ENCODE measurements around the gene TCEAL7.
"Not testable (repeated sequence)": the region's sequence is repeated elsewhere in the genome, so short reads cannot be mapped to it uniquely, and the experiment has no call there.

Gene TCEAL7, protein sequence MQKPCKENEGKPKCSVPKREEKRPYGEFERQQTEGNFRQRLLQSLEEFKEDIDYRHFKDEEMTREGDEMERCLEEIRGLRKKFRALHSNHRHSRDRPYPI

GRCh38 chrX:103329991-103330390, at the start of gene TCEAL7:
TCEAL7 (plus strand) TSS chrX:103330239; CDS start chrX:103331404, 1,165 bp downstream.
- DNase-seq (ENCODE audit: low read depth in 2 of 2): no peak

- no peak for DNase-seq (ENCODE audit: low read depth in 2 of 2)
Measured at GRCh38 chrX:103293118-103293517, 36.9 kb upstream of the TCEAL7 start.

GRCh38 chrX:103304705-103305104, 25.3 kb upstream of the TCEAL7 start:
- no peak for DNase-seq (ENCODE audit: low read depth in 2 of 2)

GRCh38 chrX:103305666-103306065, 24.4 kb upstream of the TCEAL7 start:
- not testable (repeated sequence) for DNase-seq (ENCODE audit: low read depth in 2 of 2)

- DNase-seq (ENCODE audit: low read depth in 2 of 2): no peak
Measured at GRCh38 chrX:103309860-103310554, 20.0 kb upstream of the TCEAL7 start.

DNA sequence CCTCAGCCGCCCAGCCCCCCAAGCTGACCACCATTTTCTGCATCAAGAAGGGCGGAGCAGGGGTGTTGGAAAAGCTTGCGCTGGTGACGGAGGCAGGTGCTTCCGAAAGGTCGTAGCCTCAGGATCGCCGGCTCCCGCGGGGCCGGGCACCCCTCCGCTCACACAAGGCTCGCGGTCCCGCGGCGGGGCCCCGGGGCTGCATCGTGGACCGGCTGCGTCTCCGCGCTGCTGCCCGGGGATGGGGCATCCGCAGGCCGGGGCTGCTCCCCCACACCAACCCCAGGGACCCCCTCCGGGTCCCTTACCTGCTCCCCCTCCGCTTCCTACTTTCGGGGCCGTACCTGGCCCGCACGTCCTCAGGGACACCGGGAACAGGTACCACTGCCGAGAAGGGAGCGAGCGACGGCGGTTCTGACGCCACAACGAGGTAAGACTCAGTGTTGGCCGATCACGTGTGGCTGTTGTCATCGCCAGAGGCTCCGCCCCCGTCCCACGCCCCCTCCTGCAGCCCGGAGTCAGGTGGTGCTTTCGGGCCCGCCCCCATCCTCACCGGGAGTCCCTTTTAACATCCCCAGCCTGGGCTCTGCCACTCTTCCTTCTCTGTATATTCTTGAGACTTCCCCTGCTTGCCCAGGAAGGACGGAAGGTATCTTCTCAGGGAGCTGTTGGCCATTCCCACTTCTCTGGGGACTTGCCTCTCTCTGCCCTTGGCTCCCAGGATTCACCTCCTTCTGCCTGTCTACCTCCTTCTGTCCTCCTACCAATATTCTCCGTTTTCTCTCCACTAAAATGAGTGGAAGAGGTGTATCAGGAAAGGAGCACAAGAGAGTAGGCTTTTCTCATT, 19.3 kb upstream of the TCEAL7 start, which contains the start of gene BEX2:
Gene BEX2, minus strand, starts transcription at position 436 of the 844 bp plus-strand sequence. CDS start 1,014 bp downstream, outside the sequence.
- peak; percentile 61 to 70 for DNase-seq (ENCODE audit: low read depth in 2 of 2)

DNA sequence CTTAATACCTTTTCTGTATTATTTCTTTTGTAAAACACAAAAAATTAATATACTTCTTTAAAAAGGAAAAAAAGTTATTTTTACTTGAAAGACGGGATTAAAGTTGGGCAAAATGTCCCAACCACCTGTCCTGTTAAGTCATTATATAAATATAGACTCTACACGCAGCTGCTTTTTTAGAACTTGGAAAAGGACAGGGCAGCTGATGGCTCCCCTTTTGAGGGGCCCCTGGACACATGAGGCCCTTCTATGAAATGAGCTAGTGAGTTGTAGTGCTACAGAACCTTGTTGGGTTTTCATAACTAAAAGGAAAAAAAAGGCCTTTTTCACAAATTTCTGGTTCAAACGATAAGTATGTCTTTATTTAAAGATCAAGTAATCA, 18.6 kb upstream of the TCEAL7 start:
- DNase-seq (ENCODE audit: low read depth in 2 of 2): no peak

- DNase-seq (ENCODE audit: low read depth in 2 of 2): no peak
Measured at GRCh38 chrX:103330681-103331288, 746 bp downstream of the TCEAL7 start.

DNA sequence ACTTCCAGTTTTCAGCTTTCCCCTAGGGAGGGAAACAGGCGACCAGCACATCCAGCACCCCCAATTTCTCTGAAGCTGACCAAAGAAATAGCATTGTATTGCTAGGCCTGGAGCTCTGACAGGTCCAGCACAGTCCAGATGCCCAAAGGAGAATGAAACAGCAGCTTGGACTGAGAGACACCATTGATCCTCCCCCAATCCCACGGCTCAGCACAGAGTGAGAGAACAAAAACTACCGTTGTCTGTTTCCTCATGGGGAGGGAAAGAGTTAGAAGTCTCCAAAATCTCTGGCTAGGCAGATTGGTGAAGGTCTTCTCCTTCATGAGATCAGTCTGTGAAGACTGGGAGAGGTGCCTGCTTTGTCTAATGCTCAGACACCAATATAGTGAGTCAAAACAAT, 8.6 kb downstream of the TCEAL7 start:
- DNase-seq (ENCODE audit: low read depth in 2 of 2): no peak

DNA sequence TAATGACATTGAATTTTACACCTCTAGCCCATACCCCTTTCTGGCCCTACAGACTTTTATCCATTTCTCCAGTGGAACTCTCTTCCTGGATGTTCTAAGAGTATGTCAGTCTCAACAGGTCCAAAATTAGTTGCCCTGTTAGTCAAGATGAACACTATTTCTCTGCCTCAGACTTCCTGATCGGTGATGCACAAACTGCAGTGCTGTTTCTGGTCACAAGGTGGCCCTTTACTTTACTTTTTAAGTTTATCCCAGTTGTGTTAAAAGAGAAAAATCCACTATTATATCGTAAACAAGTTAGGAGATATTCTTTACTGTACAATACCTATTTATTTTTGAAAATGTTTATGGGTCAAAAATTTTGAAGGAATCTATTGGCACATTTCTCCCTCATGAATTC, 13.1 kb downstream of the TCEAL7 start:
- no peak for DNase-seq (ENCODE audit: low read depth in 2 of 2)

DNA sequence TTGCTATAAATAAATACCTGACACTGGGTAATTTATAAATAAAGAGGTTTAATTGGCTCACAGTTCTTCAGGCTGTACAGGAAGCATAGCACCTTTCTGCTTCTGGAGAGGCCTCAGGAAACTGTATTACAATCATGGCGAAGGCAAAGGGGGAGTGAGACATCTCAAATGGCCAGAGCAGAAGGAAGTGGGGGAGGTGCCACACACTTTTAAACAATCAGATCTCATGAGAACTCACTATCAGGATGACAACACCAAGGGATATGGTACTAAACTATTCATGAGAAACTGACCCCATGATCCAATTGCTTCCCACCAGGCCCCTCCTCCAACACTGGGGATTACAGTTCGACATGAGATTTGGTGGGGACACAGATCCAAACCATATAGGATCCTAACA, 14.6 kb downstream of the TCEAL7 start:
- DNase-seq (ENCODE audit: low read depth in 2 of 2): no peak

DNA sequence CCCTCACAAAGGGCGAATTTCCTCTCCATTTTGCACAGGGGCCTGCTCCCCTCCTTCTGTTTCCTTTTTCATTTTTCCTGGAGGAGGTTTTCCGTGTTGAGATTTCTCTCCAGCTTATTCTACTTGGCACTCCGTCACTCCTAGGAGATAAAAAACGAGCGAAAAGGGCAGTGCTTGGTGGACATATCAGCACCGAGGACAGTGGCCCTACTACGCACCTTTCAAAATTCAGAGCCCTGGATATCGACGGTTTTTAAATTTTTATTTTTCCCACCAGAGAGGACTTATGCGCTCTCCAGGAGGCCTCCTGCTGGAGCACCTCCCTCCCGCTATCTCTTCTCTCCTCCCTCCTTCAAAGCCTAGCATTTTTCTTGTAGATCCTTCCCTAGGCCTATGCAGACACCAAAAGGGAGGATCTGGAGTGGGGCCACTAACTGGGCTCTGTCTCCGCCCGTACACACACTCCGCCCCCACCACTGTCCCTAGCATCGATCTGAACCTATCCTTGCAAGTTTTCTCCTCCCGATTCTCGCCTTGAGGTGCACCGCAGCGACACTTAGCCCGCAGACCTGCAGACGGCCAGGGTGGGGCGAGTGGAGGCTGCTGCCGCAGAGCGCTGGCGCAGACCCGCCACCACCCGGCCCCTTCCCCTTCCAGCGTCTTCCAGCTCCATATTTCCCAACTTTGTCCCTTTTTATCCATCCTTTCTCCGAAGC, 17.8 kb downstream of the TCEAL7 start:
- no peak for DNase-seq (ENCODE audit: low read depth in 2 of 2)

- DNase-seq (ENCODE audit: low read depth in 2 of 2): no peak
Measured at GRCh38 chrX:103356130-103356798, 26.2 kb downstream of the TCEAL7 start, which contains the start of gene TCEAL9. TCEAL9 (plus strand) TSS chrX:103356506; CDS start chrX:103357685, 1,179 bp downstream.

GRCh38 chrX:103356858-103357257, 26.8 kb downstream of the TCEAL7 start:
- no peak for DNase-seq (ENCODE audit: low read depth in 2 of 2)

- DNase-seq (ENCODE audit: low read depth in 2 of 2): no peak
Measured at GRCh38 chrX:103357871-103358270, 27.8 kb downstream of the TCEAL7 start.

- DNase-seq (ENCODE audit: low read depth in 2 of 2): not testable (repeated sequence)
Measured at GRCh38 chrX:103359605-103360004, 29.6 kb downstream of the TCEAL7 start.

- no peak for DNase-seq (ENCODE audit: low read depth in 2 of 2)
Measured at GRCh38 chrX:103360092-103360491, 30.1 kb downstream of the TCEAL7 start.

DNA sequence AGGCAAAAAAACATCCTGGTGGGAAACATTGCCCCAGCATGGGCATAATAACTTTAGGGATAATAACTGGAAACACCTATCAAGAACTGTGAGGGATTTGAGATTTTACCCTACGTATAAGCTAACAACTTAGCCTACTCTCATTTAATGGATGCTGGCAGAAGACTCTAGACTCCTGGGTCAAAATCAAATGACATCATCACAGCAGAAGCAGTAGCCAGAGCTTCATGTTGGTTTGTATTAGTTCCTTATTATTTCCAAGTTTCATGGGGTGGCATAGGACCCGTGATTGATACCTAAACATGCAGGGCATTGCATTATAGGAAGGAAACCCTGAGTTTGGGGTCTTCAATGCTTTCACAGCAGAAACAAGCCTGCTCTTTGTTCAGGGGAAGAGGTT, 30.9 kb downstream of the TCEAL7 start:
- DNase-seq (ENCODE audit: low read depth in 2 of 2): no peak

- DNase-seq (ENCODE audit: low read depth in 2 of 2): no peak
Measured at GRCh38 chrX:103361798-103362197, 31.8 kb downstream of the TCEAL7 start.

DNA sequence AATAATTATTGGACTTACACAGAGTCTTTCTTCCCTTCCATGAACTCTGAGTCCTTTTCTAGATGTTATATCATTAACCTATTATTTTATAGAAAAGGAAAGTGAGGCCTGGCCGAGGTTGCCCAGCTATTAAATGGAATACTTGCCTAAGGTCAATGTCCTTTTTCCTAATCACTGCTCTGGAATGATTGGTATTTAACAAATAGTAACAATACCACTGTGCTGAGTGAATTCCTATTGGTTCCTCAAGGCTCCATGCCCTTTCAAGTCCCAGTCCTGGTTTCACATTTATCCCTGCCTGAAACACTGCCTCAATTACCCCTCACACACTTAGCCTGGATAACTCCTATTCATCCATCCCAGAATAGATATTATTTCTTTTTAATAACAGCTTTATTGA, 32.4 kb downstream of the TCEAL7 start:
- DNase-seq (ENCODE audit: low read depth in 2 of 2): no peak

DNA sequence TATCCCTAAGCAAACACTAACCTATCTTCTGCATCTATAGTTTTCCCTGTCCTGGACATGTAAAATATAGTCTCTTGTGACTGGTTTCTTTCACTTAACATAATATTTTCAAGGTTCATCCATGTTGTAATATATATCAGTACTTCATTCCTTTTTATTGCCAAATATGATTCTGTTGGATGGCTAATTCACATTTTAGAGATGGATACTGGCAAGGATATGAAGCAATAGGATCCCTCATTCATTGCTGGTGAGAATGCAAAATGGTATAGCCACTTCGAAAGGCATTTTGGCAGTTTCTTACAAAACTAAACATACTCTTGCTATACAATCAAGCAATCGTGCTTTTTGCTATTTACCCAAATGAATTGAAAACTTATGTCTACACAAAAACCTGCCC, 33.0 kb downstream of the TCEAL7 start:
- DNase-seq (ENCODE audit: low read depth in 2 of 2): no peak
